Thyroid gland (tissue), 4 donors: ENCODE results near the gene PSMD14. TPM values are rescaled to one million over a fixed set of nuclear protein-coding genes. Genes with fewer than 3 reads are reported as not detected.

ENCODE experiments used
- DNase-seq, 2 donors: peaks; one replicate each; pipeline ENCODE4 v3.0.0-alpha.2; 2019
- H3K27ac ChIP-seq, 3 donors: fragments of 200-600 bp; sonication (generic); 1 replicate in 2 of 3; 2 replicates in 1 of 3; pipeline ENCODE4 v1.5.1; 2016 to 2019; ENCODE audit warnings: mild to moderate bottlenecking in 1 of 3, moderate library complexity in 1 of 3
- H3K27me3 ChIP-seq: fragments of 200-600 bp; sonication (generic); one replicate; pipeline ENCODE4 v1.5.1; 2019
- H3K36me3 ChIP-seq, 2 donors: fragments of 200-600 bp; sonication (generic); one replicate each; pipeline ENCODE4 v1.5.1; 2016 to 2019
- H3K4me1 ChIP-seq, 2 donors: fragments of 200-600 bp; sonication (generic); one replicate each; pipeline ENCODE4 v1.5.1; 2017 to 2019
- H3K4me3 ChIP-seq, 3 donors: fragments of 200-600 bp; sonication (generic); replicated peaks in 1 of 3; 1 replicate in 2 of 3; 2 replicates in 1 of 3; pipeline ENCODE4 v1.5.1; 2016; ENCODE audit warnings: mild to moderate bottlenecking in 1 of 3
- H3K9me3 ChIP-seq: fragments of 200-600 bp; sonication (generic); one replicate; pipeline ENCODE4 v1.5.1; 2017
- CTCF ChIP-seq, 6 experiments: fragments of 200-600 bp in 3 of 6; fragments of 450-650 bp in 3 of 6; sonication (generic) in 3 of 6; IDR thresholded peaks; one replicate each; pipeline ENCODE4 v1.5.1; 2016 to 2019; ENCODE audit warnings: antibody characterized with exemption in 6 of 6, mild to moderate bottlenecking in 2 of 6, inconsistent platforms in 1 of 6, moderate library complexity in 1 of 6
- POLR2A ChIP-seq, 2 donors: fragments of 450-650 bp; IDR thresholded peaks; one replicate each; pipeline ENCODE4 v1.6.1; 2017; ENCODE audit warnings: antibody characterized with exemption in 2 of 2, mild to moderate bottlenecking in 2 of 2, moderate library complexity in 1 of 2
- WGBS, 2 donors: methylation state at CpG; one replicate each; pipeline ENCODE4 v1.1.5; 2017; 5-methylcytosine and 5-hydroxymethylcytosine counted together
- intact Hi-C: fragments of 100-400 bp; cut with DNase I; formaldehyde crosslinking; loops from one replicate; pipeline ENCODE4 v1.15.1; 2023
- total RNA-seq, 4 donors: library from RNA; depleted of rRNA; stranded (reverse); fragments of >200 nt; gene quantifications; one replicate each; pipeline ENCODE4 v1.2.3, GENCODE V29; 2016

PSMD14 gene
- total RNA-seq, 4 donors from 2014 or later: 33.2 to 63.0 (median 57.1) TPM

- no peak for DNase-seq
- Histone ChIP-seq H3K4me1 (peaks cover 4 to 18% of the 10 kb centered on the region in 2 donors), H3K4me3 (peak overlapping the region in 1 of 3 donors; percentile 8), H3K9me3 (no peaks in the 10 kb centered on the region), H3K36me3 (no peaks in the 10 kb centered on the region), H3K27ac (no peak overlapping the region), H3K27me3 (peaks cover 81% of the 10 kb centered on the region)
- intact Hi-C loops: loop anchor here (10.0 kb wide), 1 partner anchor 90 kb away; no protein-coding TSS in a partner anchor
- no peak for TF ChIP-seq CTCF (IDR thresholded peaks at IDR 0.05)
- no peak for TF ChIP-seq POLR2A (IDR thresholded peaks at IDR 0.05)
- whole genome bisulfite sequencing, 2 donors: 17 to 24% methylated on average over 9 of the region's 9 CpGs
Observed at GRCh38 chr2:161424394-161424769, 116.2 kb downstream of the PSMD14 start.

- no peak overlapping the region for H3K4me3 ChIP-seq
- peaks cover 74% of the 10 kb centered on the region for H3K27me3 ChIP-seq
- H3K27ac ChIP-seq: no peak overlapping the region
- intact Hi-C loops: loop anchor here (10.0 kb wide), 1 partner anchor 90 kb away; no protein-coding TSS in a partner anchor
- peaks cover 4 to 18% of the 10 kb centered on the region in 2 donors for H3K4me1 ChIP-seq
- DNase-seq: no peak
- no peaks in the 10 kb centered on the region for H3K36me3 ChIP-seq
- 21 to 25% methylated on average over 4 of the region's 4 CpGs for WGBS, 2 donors
- H3K9me3 ChIP-seq: no peaks in the 10 kb centered on the region
- TF ChIP-seq POLR2A (IDR thresholded peaks at IDR 0.05) (no peak), CTCF (IDR thresholded peaks at IDR 0.05) (no peak)
Observed at GRCh38 chr2:161424891-161425727, 116.9 kb downstream of the PSMD14 start.

DNA sequence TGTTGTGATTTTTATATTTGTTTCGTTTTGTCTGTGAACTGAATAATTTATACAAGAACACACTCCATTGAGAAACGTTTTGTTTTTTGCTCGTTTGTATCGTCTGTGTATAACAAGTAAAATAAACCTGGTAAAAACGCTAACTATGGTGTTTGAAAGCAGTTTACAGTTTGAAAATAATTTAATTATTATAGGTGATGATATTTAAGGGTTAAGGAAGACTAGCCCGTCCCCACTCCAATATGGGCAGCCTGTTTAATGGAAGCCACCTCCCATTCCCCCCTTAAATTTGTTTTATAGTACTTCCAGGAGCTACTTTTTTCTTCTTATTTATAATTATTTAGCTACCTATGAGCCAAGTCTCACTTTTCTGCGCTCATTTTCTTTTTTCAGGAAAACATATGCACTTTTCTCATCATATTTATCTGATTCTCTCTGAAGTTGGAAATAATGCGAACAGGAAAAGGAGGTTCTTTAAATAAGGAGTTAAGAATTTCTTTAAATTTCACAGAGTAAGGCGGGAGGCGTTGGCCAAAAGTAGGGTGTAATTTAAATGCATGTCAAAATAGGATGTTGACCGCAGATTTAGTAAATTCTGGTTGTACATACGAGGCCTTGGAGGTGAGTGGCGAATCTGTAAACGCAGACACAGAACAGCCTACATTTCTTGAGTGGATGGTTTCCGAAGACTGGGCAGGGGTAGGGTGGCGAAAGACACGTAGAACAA is 117.7 kb downstream of the PSMD14 start:
- intact Hi-C loops: loop anchor here (10.0 kb wide), 1 partner anchor 91 kb away; no protein-coding TSS in a partner anchor
- no peaks in the 10 kb centered on the region for H3K9me3 ChIP-seq
- no peak overlapping the region for H3K4me3 ChIP-seq
- TF ChIP-seq CTCF (IDR thresholded peaks at IDR 0.05) (no peak), POLR2A (IDR thresholded peaks at IDR 0.05) (no peak)
- no peaks in the 10 kb centered on the region for H3K36me3 ChIP-seq
- no peak overlapping the region for H3K27ac ChIP-seq
- no peak for DNase-seq
- peaks cover 69% of the 10 kb centered on the region for H3K27me3 ChIP-seq
- H3K4me1 ChIP-seq: peaks cover 4 to 18% of the 10 kb centered on the region in 2 donors
- 34 to 40% methylated on average over 17 of the region's 17 CpGs for WGBS, 2 donors

GRCh38 chr2:161426455-161426921 is 118.3 kb downstream of the PSMD14 start:
- Histone ChIP-seq H3K36me3 (no peaks in the 10 kb centered on the region), H3K9me3 (no peaks in the 10 kb centered on the region), H3K27me3 (peaks cover 63% of the 10 kb centered on the region), H3K27ac (no peak overlapping the region), H3K4me1 (peaks cover 4 to 18% of the 10 kb centered on the region in 2 donors), H3K4me3 (no peak overlapping the region)
- TF ChIP-seq POLR2A (IDR thresholded peaks at IDR 0.05) (no peak), CTCF (IDR thresholded peaks at IDR 0.05) (peak in 1 of 6 experiments; percentile 39)
- WGBS, 2 donors: 17 to 19% methylated on average over 13 of the region's 13 CpGs
- no peak for DNase-seq
- intact Hi-C loops: loop anchor here (10.0 kb wide), 1 partner anchor 92 kb away; no protein-coding TSS in a partner anchor
